HL-60 (cell line): ENCODE data around the gene C10orf143.

Source experiments
- DNase-seq, 2 experiments: peaks; one replicate each; pipeline ENCODE4 v3.0.0-alpha.2; 2010 to 2020; ENCODE audit warnings: low read depth in 1 of 2, low spot score in 1 of 2
- H3K27ac ChIP-seq: fragments of 250-450 bp; sonication (Bioruptor Pico); replicated peaks from 2 replicates; pipeline ENCODE4 v1.5.1; 2020; ENCODE audit warnings: mild to moderate bottlenecking, moderate library complexity
- H3K27me3 ChIP-seq: fragments of 250-450 bp; sonication (Bioruptor Pico); 2 replicates; pipeline ENCODE4 v1.5.1; 2021; ENCODE audit warnings: mild to moderate bottlenecking, moderate library complexity; ENCODE audit not compliant: insufficient read depth, poor library complexity, severe bottlenecking
- H3K4me3 ChIP-seq: replicated peaks from 2 replicates; pipeline ENCODE4 v1.5.1; 2011; ENCODE audit warnings: mild to moderate bottlenecking, control low read depth, low read length; ENCODE audit not compliant: insufficient read depth
- CTCF ChIP-seq: IDR thresholded peaks from one replicate; pipeline ENCODE4 v1.5.1; 2011; ENCODE audit warnings: low read length, control low read depth, inconsistent platforms; ENCODE audit not compliant: insufficient read depth
- GABPA ChIP-seq: IDR thresholded peaks from 2 replicates; pipeline ENCODE4 v1.6.1; 2012; ENCODE audit warnings: low read depth
- POLR2AphosphoS5 ChIP-seq: IDR thresholded peaks from 2 replicates; pipeline ENCODE4 v1.6.1; 2012; ENCODE audit warnings: low read depth
- REST ChIP-seq: IDR thresholded peaks from 2 replicates; pipeline ENCODE4 v1.6.1; 2012; ENCODE audit warnings: low read depth; ENCODE audit not compliant: insufficient replicate concordance
- SPI1 ChIP-seq: IDR thresholded peaks from 2 replicates; pipeline ENCODE4 v1.6.1; 2012; ENCODE audit warnings: low read depth, mild to moderate bottlenecking, borderline replicate concordance

The C10orf143 gene

GRCh38 chr10:130136226-130137089 lies 25.8 kb upstream of the C10orf143 start, which contains the start of gene GLRX3:
Gene GLRX3 (plus strand): TSS chr10:130136391. CDS start chr10:130136421, 30 bp downstream.
- Histone ChIP-seq H3K27ac (peak within 1 kb of the TSS; percentile 75), H3K4me3 (peak within 1 kb of the TSS; percentile 86), H3K27me3 (no peaks in the 10 kb centered on the region)
- DNase-seq = peak; percentile 43 to 79
- peak; percentile 54 for TF ChIP-seq REST
- no peak for TF ChIP-seq GABPA
- no peak for TF ChIP-seq CTCF
- TF ChIP-seq POLR2AphosphoS5 = peak; percentile 74; the same call in 1 of the 2 replicates

GRCh38 chr10:130135676-130136225 lies 25.1 kb upstream of the C10orf143 start:
- H3K4me3 ChIP-seq = peak overlapping the region; percentile 86
- peak overlapping the region; percentile 75 for H3K27ac ChIP-seq
- H3K27me3 ChIP-seq = no peaks in the 10 kb centered on the region
- TF ChIP-seq SPI1 (no peak), POLR2AphosphoS5 (no peak), GABPA (no peak), CTCF (no peak), REST (no peak)
- DNase-seq = no peak

- Histone ChIP-seq H3K27ac (no peak overlapping the region), H3K27me3 (no peaks in the 10 kb centered on the region), H3K4me3 (no peak overlapping the region)
- no peak for DNase-seq
- TF ChIP-seq GABPA (no peak), REST (no peak), CTCF (no peak), SPI1 (no peak), POLR2AphosphoS5 (no peak)
Measured at GRCh38 chr10:130128922-130129321, 18.3 kb upstream of the C10orf143 start.
